PC-3 (cell line): ENCODE data around the gene OR5K2. TPM values are rescaled to one million over a fixed set of nuclear protein-coding genes. Genes with fewer than 3 reads are reported as not detected.

Experiments
- ATAC-seq: fragments of 200-7000 bp; cut with Tn5 transposase; 2 replicates; pipeline ENCODE4 v1.9.1; 2020; ENCODE audit warnings: mild to moderate bottlenecking, moderate library complexity
- BruUV-seq: library from RNA; stranded (reverse); fragments of 400-500 nt; replicated peaks from 2 replicates; lab custom pipeline; 2021; lab: Mats Ljungman, UMichigan
- CTCF ChIA-PET: fragments of 300-600 bp; sonication (Branson Sonifier 250); formaldehyde crosslinking; loops from one replicate; lab custom pipeline; 2022; ENCODE audit warnings: antibody characterized with exemption; lab: Charles Lee
- POLR2A ChIA-PET: fragments of 300-600 bp; sonication (Branson Sonifier 250); formaldehyde crosslinking; loops from one replicate; lab custom pipeline; 2022; ENCODE audit warnings: antibody characterized with exemption; ENCODE audit not compliant: unreplicated experiment; lab: Charles Lee
- DNase-seq: peaks from one replicate; pipeline ENCODE4 v3.0.0-alpha.2; 2015
- H2AFZ ChIP-seq: fragments of 300-600 bp; sonication (generic); 2 replicates; pipeline ENCODE4 v1.6.0; 2016; ENCODE audit warnings: antibody characterized with exemption, low read length
- H3F3A ChIP-seq: fragments of 300-600 bp; sonication (generic); one replicate; pipeline ENCODE4 v1.6.0; 2017; ENCODE audit warnings: antibody characterized with exemption, low read length, control low read depth, mild to moderate bottlenecking; ENCODE audit not compliant: unreplicated experiment
- H3K27ac ChIP-seq: fragments of 300-600 bp; sonication (generic); 2 replicates; pipeline ENCODE4 v1.5.1; 2016; ENCODE audit warnings: mild to moderate bottlenecking, low read length
- H3K27me3 ChIP-seq: fragments of 300-600 bp; sonication (generic); 2 replicates; pipeline ENCODE4 v1.6.1; 2016; ENCODE audit warnings: low read length, mixed read lengths
- H3K36me3 ChIP-seq: fragments of 300-600 bp; sonication (generic); 2 replicates; pipeline ENCODE4 v1.6.1; 2016; ENCODE audit warnings: low read depth, mixed run types, low read length, mixed read lengths
- H3K4me1 ChIP-seq: fragments of 300-600 bp; sonication (generic); 2 replicates; pipeline ENCODE4 v1.5.1; 2016; ENCODE audit warnings: low read length; ENCODE audit not compliant: insufficient read depth
- H3K4me2 ChIP-seq: fragments of 300-600 bp; sonication (generic); 2 replicates; pipeline ENCODE4 v1.6.0; 2016; ENCODE audit warnings: low read length
- H3K4me3 ChIP-seq: fragments of 300-600 bp; sonication (generic); 2 replicates; pipeline ENCODE4 v1.5.1; 2016; ENCODE audit warnings: mild to moderate bottlenecking, low read length, mixed read lengths
- H3K79me2 ChIP-seq: fragments of 300-600 bp; sonication (generic); 2 replicates; pipeline ENCODE4 v1.6.1; 2017; ENCODE audit warnings: low read length, mixed read lengths
- H3K9ac ChIP-seq: fragments of 300-600 bp; sonication (generic); 2 replicates; pipeline ENCODE4 v1.6.0; 2016; ENCODE audit warnings: mild to moderate bottlenecking, low read length
- H3K9me2 ChIP-seq: fragments of 300-600 bp; sonication (generic); replicated peaks from 2 replicates; pipeline ENCODE4 v1.6.1; 2016; ENCODE audit warnings: mixed run types, low read length, mixed read lengths
- H3K9me3 ChIP-seq: fragments of 300-600 bp; sonication (generic); 2 replicates; pipeline ENCODE4 v1.6.1; 2016; ENCODE audit warnings: low read length, mixed read lengths
- H4K20me1 ChIP-seq: fragments of 300-600 bp; sonication (generic); 2 replicates; pipeline ENCODE4 v1.6.1; 2016; ENCODE audit warnings: low read length, mixed read lengths
- EZH2 ChIP-seq: fragments of 300-600 bp; sonication (generic); IDR thresholded peaks from one replicate; pipeline ENCODE4 v1.6.1; 2017; ENCODE audit warnings: antibody characterized with exemption, mild to moderate bottlenecking, low read length; ENCODE audit not compliant: unreplicated experiment
- EZH2phosphoT487 ChIP-seq: fragments of 300-600 bp; sonication (generic); IDR thresholded peaks from 2 replicates; pipeline ENCODE4 v1.6.1; 2018; ENCODE audit warnings: mild to moderate bottlenecking, antibody characterized with exemption, low read length, borderline replicate concordance
- intact Hi-C: fragments of 100-400 bp; cut with micrococcal nuclease; formaldehyde crosslinking; loops from 2 replicates; pipeline ENCODE4 v1.9.0; 2023
- total RNA-seq: library from RNA; depleted of rRNA; stranded (reverse); fragments of >200 nt; gene quantifications from 2 replicates; pipeline ENCODE4 v1.2.3, GENCODE V29; 2014
- TF ChIP-seq, protein P1 (sequence below): fragments of 300-600 bp; sonication (generic); conservative IDR thresholded peaks from 2 replicates; pipeline ENCODE4 v1.5.1; 2017; ENCODE audit warnings: antibody characterized with exemption, low read depth, mild to moderate bottlenecking, low read length

OR5K2 gene
- total RNA-seq, 1 experiment from 2014 or later: not detected

DNA sequence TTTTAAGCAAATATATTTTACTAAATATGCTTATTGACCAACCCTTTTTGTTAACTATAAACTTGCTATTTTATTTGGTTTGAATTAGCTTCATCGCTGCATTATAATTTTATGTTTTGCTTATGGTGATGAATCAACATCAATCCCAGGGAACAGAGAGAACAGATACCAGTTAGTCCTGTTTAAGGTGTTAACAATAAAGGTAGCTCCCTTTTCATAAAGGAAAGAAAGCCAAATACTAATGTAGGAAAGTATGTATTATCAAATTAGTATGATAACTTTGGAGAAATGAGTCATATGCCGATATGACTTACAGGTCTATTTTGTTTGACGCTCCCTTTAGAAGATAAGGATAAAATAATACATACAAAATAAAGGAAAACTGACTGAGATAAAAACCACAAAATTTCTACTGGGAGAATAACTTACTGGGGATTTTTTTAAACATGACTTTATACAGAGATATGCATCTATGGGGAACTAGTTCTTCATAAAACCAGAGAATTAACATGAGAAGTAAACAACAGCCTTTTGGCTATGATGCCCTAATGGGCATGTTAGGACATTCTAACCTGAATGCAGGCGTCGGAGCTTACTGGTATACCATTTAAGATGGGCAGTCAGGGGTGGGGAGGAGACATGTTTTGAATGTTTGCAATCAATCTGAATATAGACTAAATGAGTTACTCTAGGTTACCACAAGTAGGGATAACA is 4.5 kb downstream of the OR5K2 start:
- H3K4me3 ChIP-seq: no peak overlapping the region
- no peak overlapping the region for H2AFZ ChIP-seq
- no TSS peak for BruUV-seq
- no peak overlapping the region for H3K4me2 ChIP-seq
- DNase-seq: no peak
- TF ChIP-seq, protein P1, sequence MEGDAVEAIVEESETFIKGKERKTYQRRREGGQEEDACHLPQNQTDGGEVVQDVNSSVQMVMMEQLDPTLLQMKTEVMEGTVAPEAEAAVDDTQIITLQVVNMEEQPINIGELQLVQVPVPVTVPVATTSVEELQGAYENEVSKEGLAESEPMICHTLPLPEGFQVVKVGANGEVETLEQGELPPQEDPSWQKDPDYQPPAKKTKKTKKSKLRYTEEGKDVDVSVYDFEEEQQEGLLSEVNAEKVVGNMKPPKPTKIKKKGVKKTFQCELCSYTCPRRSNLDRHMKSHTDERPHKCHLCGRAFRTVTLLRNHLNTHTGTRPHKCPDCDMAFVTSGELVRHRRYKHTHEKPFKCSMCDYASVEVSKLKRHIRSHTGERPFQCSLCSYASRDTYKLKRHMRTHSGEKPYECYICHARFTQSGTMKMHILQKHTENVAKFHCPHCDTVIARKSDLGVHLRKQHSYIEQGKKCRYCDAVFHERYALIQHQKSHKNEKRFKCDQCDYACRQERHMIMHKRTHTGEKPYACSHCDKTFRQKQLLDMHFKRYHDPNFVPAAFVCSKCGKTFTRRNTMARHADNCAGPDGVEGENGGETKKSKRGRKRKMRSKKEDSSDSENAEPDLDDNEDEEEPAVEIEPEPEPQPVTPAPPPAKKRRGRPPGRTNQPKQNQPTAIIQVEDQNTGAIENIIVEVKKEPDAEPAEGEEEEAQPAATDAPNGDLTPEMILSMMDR: no peak
- no peak for TF ChIP-seq EZH2
- no peak for TF ChIP-seq EZH2phosphoT487
- H3K79me2 ChIP-seq: no peaks in the 10 kb centered on the region
- CTCF ChIA-PET: no interaction called here
- no peaks in the 10 kb centered on the region for H3F3A ChIP-seq
- intact Hi-C loops: no loop called here
- POLR2A ChIA-PET: no interaction called here
- H3K9me3 ChIP-seq: no peaks in the 10 kb centered on the region
- no peak overlapping the region for H3K27ac ChIP-seq
- H3K9me2 ChIP-seq: no peaks in the 10 kb centered on the region
- H3K4me1 ChIP-seq: no peaks in the 10 kb centered on the region
- no peaks in the 10 kb centered on the region for H4K20me1 ChIP-seq
- no peaks in the 10 kb centered on the region for H3K36me3 ChIP-seq
- no peak for ATAC-seq
- H3K27me3 ChIP-seq: peaks cover 41% of the 10 kb centered on the region
- no peak overlapping the region for H3K9ac ChIP-seq

DNA sequence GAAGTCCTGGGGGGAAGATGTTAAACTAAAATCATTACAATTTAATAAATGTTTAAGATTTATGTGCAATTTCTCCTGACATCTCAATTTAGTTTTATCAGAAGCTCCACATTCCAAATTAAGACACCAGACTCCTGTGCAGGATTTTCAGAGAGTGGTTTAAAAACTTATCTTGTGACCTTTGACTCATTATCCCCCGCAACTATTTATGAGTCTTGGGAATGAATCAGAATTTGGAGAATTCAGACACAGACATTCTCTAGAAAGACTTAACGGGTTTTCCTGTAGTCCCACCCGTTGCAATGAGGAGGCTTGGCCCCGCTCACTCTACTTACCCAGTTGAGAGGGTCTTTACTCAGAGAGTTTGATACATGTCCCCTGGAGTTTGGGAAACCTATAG is 7.1 kb downstream of the OR5K2 start:
- DNase-seq (no peak), ATAC-seq (no peak)
- Histone ChIP-seq H3K4me2 (no peak overlapping the region), H3K9ac (no peak overlapping the region), H3K4me1 (no peaks in the 10 kb centered on the region), H2AFZ (no peak overlapping the region), H3K27me3 (peaks cover 18% of the 10 kb centered on the region; the same call in 1 of the 2 replicates), H3K9me3 (no peaks in the 10 kb centered on the region), H3F3A (no peaks in the 10 kb centered on the region), H4K20me1 (no peaks in the 10 kb centered on the region), H3K4me3 (no peak overlapping the region), H3K36me3 (no peaks in the 10 kb centered on the region), H3K79me2 (no peaks in the 10 kb centered on the region), H3K9me2 (no peaks in the 10 kb centered on the region), H3K27ac (no peak overlapping the region)
- POLR2A ChIA-PET: interaction anchor here (0.6 kb wide), 1 partner anchor 39 kb away, joined by 4 read pairs; no protein-coding TSS in a partner anchor
- intact Hi-C loops: no loop called here
- TF ChIP-seq EZH2 (no peak), EZH2phosphoT487 (no peak)
- TF ChIP-seq, protein P1: no peak
- no TSS peak for BruUV-seq
- CTCF ChIA-PET: no interaction called here

DNA sequence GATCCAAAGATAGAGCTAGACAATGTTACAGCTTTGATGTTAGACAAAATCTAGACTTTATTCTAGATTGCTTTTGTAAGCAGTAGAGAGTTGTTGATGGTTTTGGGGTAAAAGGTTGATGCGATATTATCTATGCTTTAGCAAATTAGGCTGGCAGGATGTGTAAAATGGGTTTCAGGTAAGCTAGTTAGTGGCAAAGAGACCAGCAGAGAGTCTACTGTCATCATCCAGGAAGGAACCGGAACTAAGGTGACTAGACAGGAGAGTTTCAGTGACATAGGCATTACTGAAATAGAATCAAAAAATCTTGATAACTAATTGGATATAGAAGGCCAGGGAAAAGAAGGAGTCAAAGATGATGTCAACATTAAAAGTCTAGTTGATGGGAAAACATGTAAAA is 11.1 kb downstream of the OR5K2 start:
- Histone ChIP-seq H3K4me2 (no peak overlapping the region), H2AFZ (no peak overlapping the region), H4K20me1 (no peaks in the 10 kb centered on the region), H3K27me3 (no peaks in the 10 kb centered on the region), H3K79me2 (no peaks in the 10 kb centered on the region), H3K36me3 (no peaks in the 10 kb centered on the region), H3K9ac (no peak overlapping the region), H3K4me1 (peaks cover 25% of the 10 kb centered on the region), H3K27ac (no peak overlapping the region), H3K4me3 (no peak overlapping the region), H3F3A (peaks cover 8% of the 10 kb centered on the region), H3K9me2 (no peaks in the 10 kb centered on the region; the same call in 1 of the 2 replicates), H3K9me3 (no peaks in the 10 kb centered on the region)
- POLR2A ChIA-PET: no interaction called here
- no peak for DNase-seq
- intact Hi-C loops: no loop called here
- CTCF ChIA-PET: no interaction called here
- no peak for ATAC-seq
- BruUV-seq: no TSS peak
- TF ChIP-seq, protein P1: no peak
- TF ChIP-seq EZH2phosphoT487 (no peak), EZH2 (no peak)
